H1 (cell line): ENCODE measurements around the gene ARHGEF4. TPM values are rescaled to one million over a fixed set of nuclear protein-coding genes. Genes with fewer than 3 reads are reported as not detected.

Experiments used
- CHD1 ChIP-seq: IDR thresholded peaks from 2 replicates; pipeline ENCODE4 v1.6.1; 2012; ENCODE audit warnings: low read depth, low read length, improper control_type of control experiment
- CTBP2 ChIP-seq: IDR thresholded peaks from 2 replicates; pipeline ENCODE4 v1.7.0; 2011; ENCODE audit warnings: borderline replicate concordance, mild to moderate bottlenecking, moderate library complexity, mixed read lengths, low read length; ENCODE audit not compliant: insufficient read depth, insufficient read length
- GABPA ChIP-seq: IDR thresholded peaks from 2 replicates; pipeline ENCODE4 v1.6.1; 2011; ENCODE audit warnings: mild to moderate bottlenecking, low read length, moderate library complexity, borderline replicate concordance; ENCODE audit not compliant: insufficient read depth
- HDAC6 ChIP-seq: IDR thresholded peaks from one replicate; pipeline ENCODE4 v1.7.1; 2012; ENCODE audit warnings: low read depth, mild to moderate bottlenecking, inconsistent platforms, low read length, moderate library complexity
- RBBP5 ChIP-seq: IDR thresholded peaks from 2 replicates; pipeline ENCODE4 v1.7.1; 2012; ENCODE audit warnings: low read depth, mild to moderate bottlenecking, inconsistent platforms, low read length, moderate library complexity, borderline replicate concordance
- polyA plus RNA-seq, 7 experiments: library from polyadenylated mRNA; depleted of rRNA in 3 of 7; stranded (reverse) in 5 of 7; unstranded in 2 of 7; fragments of >200 nt in 5 of 7; fragments of 200-250 nt in 2 of 7; gene quantifications; 1 replicate in 5 of 7; 2 replicates in 1 of 7; 4 replicates in 1 of 7; pipeline versions ENCODE4 v1.2.1 to v1.2.3, GENCODE V29; 2011 to 2013; ENCODE audit warnings: missing spikeins in 2 of 7, mixed read lengths in 2 of 7
- total RNA-seq: library from RNA; stranded (reverse); fragmentation: NEBNext Ultra II Directional; extraction: Animal tissue kit (Norgen Biotek cat#: 25700); gene quantifications from 2 replicates; pipeline ENCODE4 v1.2.1, GENCODE V29; 2021
- TF ChIP-seq, protein P1 (sequence below), 3 experiments: IDR thresholded peaks; 1 replicate in 2 of 3; 2 replicates in 1 of 3; pipeline versions ENCODE4 v1.5.1 to v1.6.1; 2011; ENCODE audit warnings: low read length in 3 of 3, mild to moderate bottlenecking in 3 of 3, inconsistent platforms in 2 of 3, low read depth in 1 of 3, moderate library complexity in 1 of 3; ENCODE audit not compliant: insufficient read depth in 1 of 3; ENCODE audit errors: control extremely low read depth in 1 of 3

Gene ARHGEF4
- total and polyA plus RNA-seq, 2 of the 8 experiments (the other 6 are each of a cell fraction or from before 2014, with no cell fraction given), result 10.6 to 14.6 TPM

DNA sequence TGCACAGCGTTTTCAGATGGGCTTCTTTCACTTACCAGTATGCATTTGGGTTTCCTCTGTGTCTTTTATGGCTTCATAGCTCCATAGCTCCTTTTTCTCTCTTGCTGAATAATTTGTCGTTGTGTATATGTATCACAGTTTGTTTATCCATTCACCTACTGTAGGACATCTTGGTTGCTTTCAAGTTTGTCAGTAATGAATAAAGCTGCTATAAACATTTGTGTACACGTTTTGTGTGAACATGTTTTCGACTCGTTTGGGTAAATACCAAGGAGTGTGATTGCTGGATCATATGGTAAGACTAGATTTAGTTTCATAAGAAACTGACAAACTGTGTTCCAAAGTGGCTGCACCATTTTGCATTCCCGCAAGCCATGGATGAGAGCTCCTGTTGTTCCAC is 161.8 kb downstream of the ARHGEF4 start (continued):
- TF ChIP-seq RBBP5 (no peak), CTBP2 (no peak), CHD1 (no peak), HDAC6 (no peak), GABPA (no peak)
- TF ChIP-seq, protein P1, sequence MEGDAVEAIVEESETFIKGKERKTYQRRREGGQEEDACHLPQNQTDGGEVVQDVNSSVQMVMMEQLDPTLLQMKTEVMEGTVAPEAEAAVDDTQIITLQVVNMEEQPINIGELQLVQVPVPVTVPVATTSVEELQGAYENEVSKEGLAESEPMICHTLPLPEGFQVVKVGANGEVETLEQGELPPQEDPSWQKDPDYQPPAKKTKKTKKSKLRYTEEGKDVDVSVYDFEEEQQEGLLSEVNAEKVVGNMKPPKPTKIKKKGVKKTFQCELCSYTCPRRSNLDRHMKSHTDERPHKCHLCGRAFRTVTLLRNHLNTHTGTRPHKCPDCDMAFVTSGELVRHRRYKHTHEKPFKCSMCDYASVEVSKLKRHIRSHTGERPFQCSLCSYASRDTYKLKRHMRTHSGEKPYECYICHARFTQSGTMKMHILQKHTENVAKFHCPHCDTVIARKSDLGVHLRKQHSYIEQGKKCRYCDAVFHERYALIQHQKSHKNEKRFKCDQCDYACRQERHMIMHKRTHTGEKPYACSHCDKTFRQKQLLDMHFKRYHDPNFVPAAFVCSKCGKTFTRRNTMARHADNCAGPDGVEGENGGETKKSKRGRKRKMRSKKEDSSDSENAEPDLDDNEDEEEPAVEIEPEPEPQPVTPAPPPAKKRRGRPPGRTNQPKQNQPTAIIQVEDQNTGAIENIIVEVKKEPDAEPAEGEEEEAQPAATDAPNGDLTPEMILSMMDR (IDR thresholded peaks at IDR 0.05; ENCODE audit: control extremely low read depth in 1 of 3, insufficient read depth in 1 of 3, low read depth in 1 of 3, low read length in 3 of 3), result no peak
